ENCODE measurements around the gene VNN1.

GRCh38 chr6:132752255-132752654, 38.4 kb upstream of the VNN1 start:
- TF ChIP-seq, protein P1, sequence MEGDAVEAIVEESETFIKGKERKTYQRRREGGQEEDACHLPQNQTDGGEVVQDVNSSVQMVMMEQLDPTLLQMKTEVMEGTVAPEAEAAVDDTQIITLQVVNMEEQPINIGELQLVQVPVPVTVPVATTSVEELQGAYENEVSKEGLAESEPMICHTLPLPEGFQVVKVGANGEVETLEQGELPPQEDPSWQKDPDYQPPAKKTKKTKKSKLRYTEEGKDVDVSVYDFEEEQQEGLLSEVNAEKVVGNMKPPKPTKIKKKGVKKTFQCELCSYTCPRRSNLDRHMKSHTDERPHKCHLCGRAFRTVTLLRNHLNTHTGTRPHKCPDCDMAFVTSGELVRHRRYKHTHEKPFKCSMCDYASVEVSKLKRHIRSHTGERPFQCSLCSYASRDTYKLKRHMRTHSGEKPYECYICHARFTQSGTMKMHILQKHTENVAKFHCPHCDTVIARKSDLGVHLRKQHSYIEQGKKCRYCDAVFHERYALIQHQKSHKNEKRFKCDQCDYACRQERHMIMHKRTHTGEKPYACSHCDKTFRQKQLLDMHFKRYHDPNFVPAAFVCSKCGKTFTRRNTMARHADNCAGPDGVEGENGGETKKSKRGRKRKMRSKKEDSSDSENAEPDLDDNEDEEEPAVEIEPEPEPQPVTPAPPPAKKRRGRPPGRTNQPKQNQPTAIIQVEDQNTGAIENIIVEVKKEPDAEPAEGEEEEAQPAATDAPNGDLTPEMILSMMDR (IDR thresholded peaks at IDR 0.05): no peak
- TF ChIP-seq POLR2A (IDR thresholded peaks at IDR 0.05): no peak
- no peak for TF ChIP-seq EP300 (IDR thresholded peaks at IDR 0.05)

Measured in upper lobe of left lung (tissue), 4 donors.